GM12878 (cell line): ENCODE results near the gene STPG1. TPM values are rescaled to one million over a fixed set of nuclear protein-coding genes. Genes with fewer than 3 reads are reported as not detected.

Experiments
- ATAC-seq: fragments of 200-7000 bp; cut with Tn5 transposase; 3 replicates; pipeline ENCODE4 v1.9.1; 2020; ENCODE audit warnings: mild to moderate bottlenecking, moderate library complexity
- BruUV-seq: library from RNA; stranded (reverse); fragments of 400-500 nt; replicated peaks from 2 replicates; lab custom pipeline; 2021; lab: Mats Ljungman, UMichigan
- CTCF ChIA-PET: fragments of 300-600 bp; sonication (Branson Sonifier 250); formaldehyde crosslinking; extraction: SDS; loops from one replicate; lab custom pipeline; 2021; ENCODE audit warnings: inconsistent platforms; lab: Yijun Ruan, JAX
- POLR2A ChIA-PET: fragments of 350-600 bp; formaldehyde crosslinking; extraction: SDS; loops from one replicate; lab custom pipeline; 2021; ENCODE audit warnings: inconsistent platforms; lab: Charles Lee
- RAD21 ChIA-PET: fragments of 300-600 bp; sonication (Branson Sonifier 250); formaldehyde crosslinking; loops from one replicate; lab custom pipeline; 2023; ENCODE audit warnings: antibody characterized with exemption; ENCODE audit not compliant: unreplicated experiment; lab: Charles Lee
- SMC1A ChIA-PET: fragments of 300-600 bp; sonication (Branson Sonifier 250); formaldehyde crosslinking; loops from one replicate; lab custom pipeline; 2023; ENCODE audit not compliant: unreplicated experiment, uncharacterized antibody; lab: Charles Lee
- DNase-seq: peaks from one replicate; pipeline ENCODE4 v3.0.0-alpha.2; 2011; ENCODE audit warnings: low read depth, low spot score
- FAIRE-seq: peaks from 3 replicates; lab custom pipeline; 2011; peaks lifted over from hg19 to GRCh38; lab: Jason Lieb, UNC
- H2AFZ ChIP-seq: 2 replicates; pipeline ENCODE4 v1.6.0; 2011; ENCODE audit warnings: low read depth, low read length, control low read depth; ENCODE audit not compliant: control insufficient read depth
- H3K27ac ChIP-seq: 2 replicates; pipeline ENCODE4 v1.5.1; 2011; ENCODE audit warnings: control low read depth; ENCODE audit not compliant: control insufficient read depth, insufficient read depth
- H3K27me3 ChIP-seq, 2 experiments: replicated peaks in 1 of 2; 2 replicates each; pipeline versions ENCODE4 v1.6.0 to v1.6.1; 2011; ENCODE audit warnings: low read length in 1 of 2; ENCODE audit not compliant: control insufficient read depth in 2 of 2, insufficient read depth in 2 of 2
- H3K36me3 ChIP-seq, 2 experiments: 2 replicates each; pipeline ENCODE4 v1.5.1; 2011; ENCODE audit warnings: low read length in 1 of 2; ENCODE audit not compliant: control insufficient read depth in 2 of 2, insufficient read depth in 2 of 2
- H3K4me1 ChIP-seq: 2 replicates; pipeline ENCODE4 v1.6.1; 2011; ENCODE audit warnings: mild to moderate bottlenecking, low read length, moderate library complexity, mixed read lengths; ENCODE audit not compliant: control insufficient read depth, insufficient read depth
- H3K4me2 ChIP-seq: 2 replicates; pipeline ENCODE4 v1.6.0; 2011; ENCODE audit warnings: control low read depth; ENCODE audit not compliant: control insufficient read depth, insufficient read depth
- H3K4me3 ChIP-seq: fragments of 200-600 bp; sonication (generic); 2 replicates; pipeline ENCODE4 v1.5.1; 2016
- H3K79me2 ChIP-seq: 2 replicates; pipeline ENCODE4 v1.6.0; 2011; ENCODE audit warnings: low read length; ENCODE audit not compliant: control insufficient read depth, insufficient read depth
- H3K9ac ChIP-seq: 2 replicates; pipeline ENCODE4 v1.8.0; 2011; ENCODE audit warnings: low read length, control low read depth, mixed read lengths; ENCODE audit not compliant: control insufficient read depth, insufficient read depth
- H3K9me3 ChIP-seq: replicated peaks from 3 replicates; pipeline ENCODE4 v1.5.1; 2011; ENCODE audit warnings: mild to moderate bottlenecking, low read length; ENCODE audit not compliant: control insufficient read depth, insufficient read depth
- H4K20me1 ChIP-seq: 2 replicates; pipeline ENCODE4 v1.6.0; 2011; ENCODE audit not compliant: control insufficient read depth, insufficient read depth
- CEBPB ChIP-seq, 2 experiments: fragments of 150-350 bp in 1 of 2; IDR thresholded peaks; 2 replicates each; pipeline ENCODE4 v1.6.1; 2012 to 2014; ENCODE audit warnings: low read depth in 2 of 2, low read length in 2 of 2, borderline replicate concordance in 1 of 2, inconsistent platforms in 1 of 2
- CHD2 ChIP-seq: IDR thresholded peaks from 2 replicates; pipeline ENCODE4 v1.6.1; 2011; ENCODE audit warnings: low read depth, low read length, improper control_type of control experiment, borderline replicate concordance
- DPF2 ChIP-seq: fragments of 450-650 bp; IDR thresholded peaks from 2 replicates; pipeline ENCODE4 v1.6.1; 2017; ENCODE audit warnings: mild to moderate bottlenecking
- EGR1 ChIP-seq, 2 experiments: IDR thresholded peaks; 1 replicate in 1 of 2; 2 replicates in 1 of 2; pipeline ENCODE4 v1.6.1; 2011 to 2012; ENCODE audit warnings: low read depth in 2 of 2, low read length in 2 of 2, borderline replicate concordance in 1 of 2, mild to moderate bottlenecking in 1 of 2, moderate library complexity in 1 of 2
- IKZF1 ChIP-seq: fragments of 450-650 bp; conservative IDR thresholded peaks from 2 replicates; pipeline ENCODE4 v1.6.1; 2017; ENCODE audit warnings: antibody characterized with exemption, mild to moderate bottlenecking
- KDM1A ChIP-seq: fragments of 200-600 bp; sonication (generic); IDR thresholded peaks from 2 replicates; pipeline ENCODE4 v1.6.1; 2016; ENCODE audit warnings: borderline replicate concordance
- LARP7 ChIP-seq: fragments of 450-650 bp; IDR thresholded peaks from 2 replicates; pipeline ENCODE4 v1.6.1; 2017; ENCODE audit warnings: mild to moderate bottlenecking
- NFYB ChIP-seq: IDR thresholded peaks from 2 replicates; pipeline ENCODE4 v1.6.1; 2011; ENCODE audit warnings: low read depth, mild to moderate bottlenecking, low read length, improper control_type of control experiment, moderate library complexity; ENCODE audit not compliant: insufficient read depth
- NR2C1 ChIP-seq: fragments of 450-650 bp; IDR thresholded peaks from 2 replicates; pipeline ENCODE4 v1.6.1; 2017; ENCODE audit warnings: antibody characterized with exemption, mild to moderate bottlenecking, moderate library complexity
- PAX5 ChIP-seq: IDR thresholded peaks from 2 replicates; pipeline ENCODE4 v1.6.1; 2011; ENCODE audit warnings: low read depth, low read length, borderline replicate concordance
- RAD21 ChIP-seq: IDR thresholded peaks from 2 replicates; pipeline ENCODE4 v1.6.1; 2011; ENCODE audit warnings: mild to moderate bottlenecking, low read depth, low read length, moderate library complexity; ENCODE audit not compliant: insufficient read depth
- RB1 ChIP-seq: fragments of 450-650 bp; formaldehyde crosslinking; IDR thresholded peaks from 2 replicates; pipeline ENCODE4 v1.6.1; 2017; ENCODE audit warnings: mild to moderate bottlenecking, borderline replicate concordance
- SP1 ChIP-seq: IDR thresholded peaks from one replicate; pipeline ENCODE4 v1.6.1; 2011; ENCODE audit warnings: low read depth, low read length
- TAF1 ChIP-seq: IDR thresholded peaks from 2 replicates; pipeline ENCODE4 v1.6.1; 2011; ENCODE audit warnings: mild to moderate bottlenecking, low read depth, low read length, borderline replicate concordance
- ZNF274 ChIP-seq: IDR thresholded peaks from one replicate; pipeline ENCODE4 v1.8.0; 2011; ENCODE audit not compliant: insufficient read length, insufficient read depth
- ZNF384 ChIP-seq: IDR thresholded peaks from 2 replicates; pipeline ENCODE4 v1.6.1; 2012; ENCODE audit warnings: low read depth, mild to moderate bottlenecking, low read length, improper control_type of control experiment, borderline replicate concordance
- ZZZ3 ChIP-seq: IDR thresholded peaks from 2 replicates; pipeline ENCODE4 v1.6.1; 2011; ENCODE audit warnings: low read depth; ENCODE audit not compliant: control insufficient read depth, insufficient read length
- WGBS: methylation state at CpG from one replicate; pipeline ENCODE4 v1.1.6; 2016; ENCODE audit warnings: low lambda C conversion rate; ENCODE audit not compliant: insufficient replicate concordance, insufficient coverage; ENCODE audit errors: missing lambda C conversion rate; 5-methylcytosine and 5-hydroxymethylcytosine counted together
- in situ Hi-C: fragments of 300-500 bp; cut with MboI; formaldehyde crosslinking; loops from 9 replicates; pipeline ENCODE4 v1.14.3; 2018; ENCODE audit warnings: mixed read lengths
- intact Hi-C: fragments of 100-400 bp; cut with micrococcal nuclease; formaldehyde crosslinking; loops from one replicate; pipeline ENCODE4 v1.14.2; 2022; ENCODE audit not compliant: unreplicated experiment
- polyA plus RNA-seq, 11 experiments: library from polyadenylated mRNA; depleted of rRNA in 4 of 11; unstranded in 6 of 11; stranded (reverse) in 5 of 11; fragments of >200 nt; fragmentation: Nextera tagmentation in 4 of 11; fragmentation: Illumina TruSeq in 1 of 11; extraction: Ambion mirVana in 4 of 11; extraction: Trizol in 1 of 11; gene quantifications; 1 replicate in 1 of 11; 2 replicates in 10 of 11; pipeline versions ENCODE4 v1.2.1 to v1.2.3, GENCODE V29; 2011 to 2016; ENCODE audit warnings: inconsistent platforms in 2 of 11, missing spikeins in 2 of 11, low read depth in 1 of 11
- total RNA-seq, 4 experiments: library from RNA; depleted of rRNA in 3 of 4; stranded (reverse); fragments of >200 nt in 3 of 4; fragmentation: Illumina TruSeq in 1 of 4; extraction: Trizol in 1 of 4; gene quantifications; 2 replicates each; pipeline versions ENCODE4 v1.2.1 to v1.2.3, GENCODE V29; 2013 to 2021
- TF ChIP-seq, protein P1 (sequence below): IDR thresholded peaks from 2 replicates; pipeline ENCODE4 v1.6.1; 2012; ENCODE audit warnings: low read depth, low read length, improper control_type of control experiment
- TF ChIP-seq, protein P2 (sequence below): fragments of 450-650 bp; IDR thresholded peaks from 2 replicates; pipeline ENCODE4 v1.6.1; 2016; ENCODE audit warnings: mild to moderate bottlenecking

STPG1 gene
- total and polyA plus RNA-seq, 10 of the 15 experiments (the other 5 are each of a cell fraction or from before 2014, with no cell fraction given): 0.22 to 2.6 (median 0.73) TPM

DNA sequence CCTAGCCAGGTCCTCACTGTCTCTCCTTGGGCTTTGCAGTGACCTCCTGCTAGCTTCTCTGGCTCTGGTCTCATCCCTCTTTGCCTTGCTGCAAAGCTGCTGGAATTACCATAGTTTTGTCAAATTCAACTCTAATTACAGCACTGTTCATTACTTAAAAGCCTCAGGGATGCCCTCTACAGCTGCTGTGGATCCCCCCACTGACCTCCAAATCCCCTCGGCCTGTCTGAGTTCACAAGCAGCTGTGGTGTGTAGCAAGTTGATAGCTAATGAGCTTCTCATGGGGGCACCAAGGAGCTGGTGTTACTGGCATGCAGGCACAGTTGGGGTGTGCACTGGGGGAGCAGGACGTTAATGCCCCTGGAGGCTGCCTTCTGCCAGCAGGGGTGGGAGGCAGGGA lies 26.9 kb upstream of the STPG1 start:
- H3K9me3 ChIP-seq: no peaks in the 10 kb centered on the region
- 0 out of 4 replicates have a peak, but pooled peaks cover 0 to 2% of the 10 kb centered on the region in 2 experiments for H3K36me3 ChIP-seq
- in situ Hi-C loops (no loop called here), intact Hi-C loops (no loop called here)
- no peak for DNase-seq
- H3K27me3 ChIP-seq: no peaks in the 10 kb centered on the region
- ChIA-PET POLR2A (no interaction called here), RAD21 (no interaction called here), CTCF (no interaction called here), SMC1A (interaction anchor here (1.0 to 1.1 kb wide), 2 partner anchors 11 to 147 kb away, joined by 3 to 5 read pairs; no protein-coding TSS in a partner anchor)
- H2AFZ ChIP-seq: no peak overlapping the region
- H3K79me2 ChIP-seq: no peaks in the 10 kb centered on the region
- no peaks in the 10 kb centered on the region for H3K4me1 ChIP-seq
- TF ChIP-seq ZZZ3 (no peak), RB1 (no peak), RAD21 (no peak), ZNF274 (no peak), ZNF384 (no peak), CHD2 (no peak), KDM1A (no peak), CEBPB (IDR thresholded peaks at IDR 0.05; ENCODE audit: borderline replicate concordance in 1 of 2, low read depth in 2 of 2, low read length in 2 of 2) (no peak), SP1 (no peak), IKZF1 (no peak), PAX5 (no peak), DPF2 (no peak), EGR1 (IDR thresholded peaks at IDR 0.05; ENCODE audit: borderline replicate concordance in 1 of 2, low read depth in 2 of 2, low read length in 2 of 2) (no peak), NFYB (no peak), NR2C1 (no peak), LARP7 (no peak), TAF1 (no peak)
- TF ChIP-seq, protein P1, sequence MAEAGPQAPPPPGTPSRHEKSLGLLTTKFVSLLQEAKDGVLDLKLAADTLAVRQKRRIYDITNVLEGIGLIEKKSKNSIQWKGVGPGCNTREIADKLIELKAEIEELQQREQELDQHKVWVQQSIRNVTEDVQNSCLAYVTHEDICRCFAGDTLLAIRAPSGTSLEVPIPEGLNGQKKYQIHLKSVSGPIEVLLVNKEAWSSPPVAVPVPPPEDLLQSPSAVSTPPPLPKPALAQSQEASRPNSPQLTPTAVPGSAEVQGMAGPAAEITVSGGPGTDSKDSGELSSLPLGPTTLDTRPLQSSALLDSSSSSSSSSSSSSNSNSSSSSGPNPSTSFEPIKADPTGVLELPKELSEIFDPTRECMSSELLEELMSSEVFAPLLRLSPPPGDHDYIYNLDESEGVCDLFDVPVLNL: no peak
- TF ChIP-seq, protein P2, sequence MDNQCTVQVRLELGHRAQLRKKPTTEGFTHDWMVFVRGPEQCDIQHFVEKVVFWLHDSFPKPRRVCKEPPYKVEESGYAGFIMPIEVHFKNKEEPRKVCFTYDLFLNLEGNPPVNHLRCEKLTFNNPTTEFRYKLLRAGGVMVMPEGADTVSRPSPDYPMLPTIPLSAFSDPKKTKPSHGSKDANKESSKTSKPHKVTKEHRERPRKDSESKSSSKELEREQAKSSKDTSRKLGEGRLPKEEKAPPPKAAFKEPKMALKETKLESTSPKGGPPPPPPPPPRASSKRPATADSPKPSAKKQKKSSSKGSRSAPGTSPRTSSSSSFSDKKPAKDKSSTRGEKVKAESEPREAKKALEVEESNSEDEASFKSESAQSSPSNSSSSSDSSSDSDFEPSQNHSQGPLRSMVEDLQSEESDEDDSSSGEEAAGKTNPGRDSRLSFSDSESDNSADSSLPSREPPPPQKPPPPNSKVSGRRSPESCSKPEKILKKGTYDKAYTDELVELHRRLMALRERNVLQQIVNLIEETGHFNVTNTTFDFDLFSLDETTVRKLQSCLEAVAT: no peak
- BruUV-seq: no TSS peak
- no peak overlapping the region for H3K27ac ChIP-seq
- H4K20me1 ChIP-seq: no peaks in the 10 kb centered on the region
- ATAC-seq: no peak
- no peak overlapping the region for H3K4me3 ChIP-seq
- no peak overlapping the region for H3K9ac ChIP-seq
- no peak overlapping the region for H3K4me2 ChIP-seq
- no peak for FAIRE-seq
- WGBS: 69% methylated on average over 2 of the region's 2 CpGs
